Measurements from ENCODE around the gene ABHD12.
"Not testable (repeated sequence)": the region's sequence is repeated elsewhere in the genome, so short reads cannot be mapped to it uniquely, and the experiment has no call there.

The ABHD12 gene

DNA sequence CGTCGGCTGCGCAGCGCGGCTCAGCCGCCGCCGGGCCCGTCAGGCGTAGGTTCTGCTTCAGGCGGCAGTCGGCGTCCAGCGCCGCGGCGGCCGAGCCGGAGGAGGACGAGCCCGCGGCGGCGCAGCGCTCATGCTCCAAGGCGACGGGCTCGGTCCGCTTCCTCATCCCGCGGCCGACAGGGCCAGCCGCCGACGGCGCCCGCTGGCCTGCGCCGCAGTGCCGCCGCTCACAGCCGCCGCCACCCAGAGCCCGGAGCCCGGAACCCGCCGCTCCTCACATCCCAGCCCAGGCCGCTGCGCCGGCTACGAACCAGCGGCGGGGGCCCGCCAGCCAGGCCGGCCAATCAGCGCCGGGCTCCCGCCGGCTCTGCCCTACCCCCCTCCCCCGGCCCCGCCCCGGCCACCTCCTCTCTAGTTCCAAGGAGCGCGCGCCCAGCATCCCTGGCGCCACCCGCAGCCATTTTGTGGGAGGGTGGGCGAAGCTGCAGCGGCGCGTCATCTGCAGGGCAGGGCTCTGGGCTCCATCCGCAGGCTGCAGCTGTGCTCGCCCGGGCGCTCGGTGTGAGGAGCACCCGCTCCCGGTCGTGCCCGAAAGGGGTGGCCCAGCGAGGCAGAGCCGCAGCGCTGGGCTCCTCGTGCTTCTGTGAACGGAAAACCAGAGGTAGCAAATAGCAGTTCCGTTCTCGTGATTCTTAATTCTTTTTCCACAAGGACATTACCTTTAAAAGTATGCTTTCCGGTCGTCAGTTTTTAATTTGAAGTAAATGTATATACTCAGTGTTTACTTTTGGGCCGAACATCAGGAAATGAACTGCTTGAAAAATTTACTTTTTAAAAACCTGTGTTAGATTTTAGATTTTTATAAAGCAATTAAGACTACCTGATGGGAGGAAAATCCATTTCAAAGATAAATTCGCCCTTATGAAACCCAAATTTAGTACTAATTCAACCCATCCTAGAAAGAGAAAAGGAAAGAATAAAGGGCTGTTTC lies at the start of gene ABHD12:
Gene ABHD12, minus strand, starts transcription at position 298 of the 991 bp plus-strand sequence. Its CDS starts 132 bp downstream, at position 166.
- DNase-seq (ENCODE audit: low spot score) = peak; percentile 97

- no peak for DNase-seq (ENCODE audit: low spot score)
Observed at GRCh38 chr20:25439328-25439727, 48.7 kb upstream of the ABHD12 start.

DNA sequence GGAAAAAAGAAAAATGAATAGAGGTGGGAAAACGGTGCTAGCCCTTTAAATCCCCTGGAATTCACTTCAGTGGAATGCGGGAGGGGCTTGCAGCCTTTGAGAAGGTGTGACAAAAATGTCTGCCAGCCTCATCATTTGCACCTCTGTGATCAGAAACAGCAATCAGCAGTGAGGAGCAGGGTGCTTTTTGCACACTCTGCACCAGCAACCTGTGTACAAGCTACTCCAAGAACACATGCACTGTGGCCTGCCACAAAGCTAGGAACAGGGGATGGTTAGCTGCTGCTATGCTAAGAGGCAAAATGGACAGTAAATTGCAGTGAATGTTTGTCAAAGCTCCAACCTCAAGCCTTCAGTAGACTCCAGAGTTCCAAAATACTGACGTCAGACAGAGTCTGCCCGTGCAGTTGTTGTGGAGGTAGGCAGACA lies 46.5 kb upstream of the ABHD12 start:
- peak; percentile 68 for DNase-seq (ENCODE audit: low spot score)

DNA sequence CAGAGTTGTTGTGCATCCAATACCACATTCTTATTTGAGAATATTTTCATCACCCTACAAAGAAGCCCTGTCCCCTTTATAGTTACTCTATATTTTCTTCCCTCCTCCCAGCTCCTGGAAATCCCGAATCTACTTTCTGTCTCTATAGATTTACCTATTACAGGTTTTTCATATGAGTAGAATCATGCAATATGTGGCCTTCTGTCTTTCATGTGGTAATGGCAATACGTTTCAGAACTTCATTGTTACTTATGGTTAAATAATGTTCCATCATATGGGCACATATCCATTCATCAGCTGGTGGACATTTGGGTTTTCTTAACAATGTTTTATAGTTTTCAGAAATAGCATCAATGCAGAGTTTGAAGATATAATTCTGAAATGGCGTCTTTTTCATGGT lies 33.9 kb upstream of the ABHD12 start:
- DNase-seq (ENCODE audit: low spot score) = no peak

GRCh38 chr20:25422032-25422431 lies 31.4 kb upstream of the ABHD12 start:
- no peak for DNase-seq (ENCODE audit: low spot score)

GRCh38 chr20:25421102-25421501 lies 30.5 kb upstream of the ABHD12 start:
- no peak for DNase-seq (ENCODE audit: low spot score)

- DNase-seq (ENCODE audit: low spot score) = no peak
Observed at GRCh38 chr20:25418776-25419175, 28.1 kb upstream of the ABHD12 start.

GRCh38 chr20:25408890-25409289 lies 18.3 kb upstream of the ABHD12 start:
- DNase-seq (ENCODE audit: low spot score) = no peak

DNA sequence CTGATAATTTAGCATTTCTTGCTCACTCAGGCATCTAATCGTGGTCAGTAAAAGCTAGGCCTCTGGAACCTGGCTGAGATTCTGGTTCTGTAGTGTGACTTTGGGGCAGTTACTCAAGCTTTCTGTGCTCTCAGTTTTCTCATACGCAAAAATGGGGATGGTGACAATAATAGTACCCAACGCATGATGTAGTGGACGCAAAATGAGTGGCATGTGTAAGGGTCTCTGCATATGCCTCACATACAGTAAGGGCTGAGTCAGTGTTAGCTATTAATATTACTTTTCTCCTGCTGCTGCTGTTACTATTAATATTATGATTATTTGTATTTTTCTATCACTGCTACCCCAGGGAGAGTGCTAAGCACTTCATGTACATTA lies 17.5 kb upstream of the ABHD12 start:
- no peak for DNase-seq (ENCODE audit: low spot score)

DNA sequence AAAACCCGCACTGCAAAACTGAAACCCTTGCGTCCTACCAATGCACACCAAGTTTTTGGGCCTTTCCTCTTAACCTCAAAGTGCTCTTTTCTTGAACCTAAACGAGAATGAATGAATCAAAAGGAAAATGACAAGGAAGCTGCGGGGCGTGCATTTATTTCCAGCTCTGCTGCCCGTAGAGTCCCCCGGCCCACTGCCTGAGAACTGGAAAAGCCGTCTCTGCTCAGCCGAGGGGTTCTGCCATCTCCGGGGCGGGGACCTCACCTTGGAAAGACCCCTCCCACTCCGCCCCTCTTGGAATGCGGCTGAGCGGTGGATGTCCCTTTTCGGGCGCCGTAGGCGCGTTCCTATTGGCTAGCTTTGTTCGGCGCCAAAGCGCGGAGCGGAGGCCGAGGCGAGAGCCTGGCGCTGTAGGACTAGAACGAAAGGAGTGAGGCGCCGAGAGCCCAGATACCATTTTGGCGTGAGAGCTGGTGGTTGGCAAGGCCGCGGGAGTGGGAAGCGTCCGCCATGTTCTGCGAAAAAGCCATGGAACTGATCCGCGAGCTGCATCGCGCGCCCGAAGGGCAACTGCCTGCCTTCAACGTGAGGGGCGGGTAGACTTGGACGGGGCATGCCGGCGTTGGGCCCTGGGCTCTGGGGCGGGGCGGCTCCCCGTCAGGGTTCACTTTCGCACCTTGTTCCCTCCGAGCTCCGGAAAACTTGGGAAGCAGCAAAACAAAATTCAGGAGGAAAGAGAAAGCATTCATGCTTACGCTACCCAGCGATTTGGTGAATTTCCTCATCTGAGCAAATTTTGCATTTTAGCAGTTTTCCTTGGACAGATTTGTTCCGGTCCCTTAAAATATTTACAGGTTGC lies 16.9 kb upstream of the ABHD12 start, which contains the start of gene GINS1:
Gene GINS1, plus strand, starts transcription at position 363 of the 859 bp plus-strand sequence. Its CDS starts 148 bp downstream, at position 511.
- peak; percentile 96 for DNase-seq (ENCODE audit: low spot score)

GRCh38 chr20:25402583-25402982 lies 11.9 kb upstream of the ABHD12 start:
- DNase-seq (ENCODE audit: low spot score) = no peak

DNA sequence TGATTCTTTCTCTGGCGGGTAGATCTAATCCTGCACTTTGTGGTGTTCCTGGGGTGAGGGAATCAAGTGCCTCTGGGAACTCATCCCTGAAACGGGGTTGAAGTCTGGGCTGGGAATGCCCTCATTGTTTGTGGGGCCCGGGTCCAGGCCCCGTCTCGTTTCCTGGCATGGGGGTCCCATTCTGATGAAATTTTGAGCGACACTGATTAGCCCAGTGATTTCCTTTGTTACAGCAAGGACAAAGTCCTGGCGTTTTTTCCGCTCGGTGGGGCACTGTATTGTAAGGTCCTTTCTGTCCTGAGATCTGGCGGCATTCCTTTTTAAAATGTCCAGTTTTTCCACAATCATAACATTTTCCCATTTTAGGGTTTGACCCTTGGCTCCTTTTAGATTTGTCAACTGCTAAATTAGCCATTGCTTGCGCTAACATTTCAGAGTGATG lies 9.7 kb upstream of the ABHD12 start:
- DNase-seq (ENCODE audit: low spot score) = not testable (repeated sequence)

GRCh38 chr20:25399037-25399430 lies 8.4 kb upstream of the ABHD12 start:
- peak; percentile 57 for DNase-seq (ENCODE audit: low spot score)

DNA sequence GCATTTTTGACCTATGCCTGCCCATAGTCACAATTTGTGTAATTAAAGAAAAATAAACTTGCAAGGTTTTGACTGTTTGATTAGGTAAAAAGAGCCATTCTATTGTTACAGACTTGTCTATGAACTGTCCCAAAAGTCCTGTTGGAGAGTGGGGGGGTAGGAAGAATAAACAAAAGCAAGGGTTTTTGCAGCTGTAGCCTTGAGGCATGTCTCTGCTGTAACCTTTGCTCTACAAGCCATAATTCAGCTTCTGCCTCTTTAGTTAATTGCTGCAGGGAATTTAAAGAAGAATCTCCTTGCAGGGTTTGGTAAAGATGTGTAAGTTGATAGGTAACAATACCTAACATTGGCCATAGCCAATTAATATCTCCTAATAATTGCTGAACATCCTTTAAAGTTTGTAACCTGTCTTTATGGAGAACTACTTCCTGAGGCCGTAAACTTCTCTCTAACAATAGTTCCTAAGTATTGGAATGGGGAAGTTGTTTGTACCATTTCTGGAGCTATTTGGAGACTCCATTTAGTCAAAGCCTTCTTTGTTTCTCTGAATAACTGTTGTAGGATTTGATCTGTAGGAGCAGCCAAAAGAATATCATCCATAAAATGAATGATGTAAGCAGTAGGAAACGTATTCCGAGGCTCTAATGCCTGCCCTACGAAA lies 7.9 kb upstream of the ABHD12 start:
- no peak for DNase-seq (ENCODE audit: low spot score)

DNA sequence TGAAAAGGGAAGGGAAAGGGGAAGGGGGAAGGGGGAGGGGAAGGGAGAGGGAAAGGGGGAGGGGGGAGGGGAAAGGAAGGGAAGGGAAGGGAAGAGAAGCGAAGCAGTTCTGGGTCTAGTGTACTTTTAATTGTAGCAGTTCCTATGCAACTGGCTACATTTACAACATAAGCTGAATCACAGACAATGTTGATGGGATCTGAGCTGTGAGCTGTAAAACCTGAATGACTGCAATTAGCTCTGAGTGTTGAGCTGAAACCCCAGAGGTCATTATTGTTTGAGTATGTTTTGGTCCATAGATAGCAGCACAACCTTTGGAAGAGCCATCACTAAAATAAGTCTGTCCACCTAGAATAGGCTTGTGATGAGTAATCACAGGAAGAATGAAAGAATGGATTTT lies 7.2 kb upstream of the ABHD12 start:
- no peak for DNase-seq (ENCODE audit: low spot score)

DNA sequence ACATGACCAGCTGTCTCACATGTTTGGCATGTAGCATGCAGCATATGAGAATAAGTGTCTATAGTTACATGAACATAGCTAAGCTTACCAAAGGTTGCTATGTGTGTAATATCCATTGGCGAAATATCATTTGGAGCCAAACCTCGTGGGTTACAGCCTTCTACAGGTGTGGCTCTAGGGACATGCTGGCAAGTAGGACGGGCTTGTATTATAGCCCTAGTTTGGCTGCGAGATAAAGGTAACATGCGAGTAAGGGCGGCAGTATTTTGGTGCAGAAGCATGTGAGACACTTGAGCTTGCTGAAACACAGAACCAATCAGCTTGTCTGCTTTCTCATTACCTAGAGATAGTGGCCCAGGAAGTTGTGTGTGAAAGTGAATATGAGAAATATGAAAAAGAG lies 6.5 kb upstream of the ABHD12 start:
- no peak for DNase-seq (ENCODE audit: low spot score)

DNA sequence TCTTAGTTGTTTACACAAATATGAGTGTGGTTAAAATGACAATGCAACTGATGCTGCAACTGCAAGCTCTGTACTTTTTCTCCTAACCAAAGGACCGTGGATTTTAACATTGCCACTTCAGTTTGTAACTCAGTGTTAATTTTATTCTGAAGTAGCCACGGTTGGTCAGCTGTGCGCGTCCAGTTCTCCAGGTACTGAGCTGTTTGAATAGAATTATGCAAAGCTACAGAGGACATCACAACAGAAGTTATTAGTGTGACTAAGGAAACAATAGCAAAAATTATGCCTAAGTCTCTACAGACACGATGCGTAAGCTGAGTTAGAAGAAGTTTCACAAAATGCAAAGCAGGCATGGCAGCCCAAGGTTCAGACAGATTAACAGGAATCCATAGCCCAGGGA lies 4.4 kb upstream of the ABHD12 start:
- DNase-seq (ENCODE audit: low spot score) = no peak

DNA sequence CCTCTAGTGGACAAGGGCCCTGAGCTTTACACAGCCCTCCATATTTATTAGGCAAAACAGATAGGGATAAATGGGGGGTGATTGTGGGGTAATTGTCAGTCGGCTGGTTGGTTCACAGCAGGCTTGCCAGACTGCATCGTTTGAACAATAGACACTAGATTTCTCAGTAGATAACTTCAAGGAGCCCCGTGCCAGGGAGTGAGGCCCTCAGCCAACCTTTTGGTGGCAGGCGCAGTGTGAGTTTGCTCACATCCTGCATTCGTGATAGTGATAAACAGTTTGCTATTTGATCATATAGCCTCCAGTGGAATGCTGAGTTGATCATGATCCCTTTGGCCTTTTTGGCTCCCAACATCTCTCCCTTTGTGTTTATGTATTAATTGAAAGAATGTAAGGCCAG lies 3.6 kb upstream of the ABHD12 start:
- no peak for DNase-seq (ENCODE audit: low spot score)

- peak; percentile 75 for DNase-seq (ENCODE audit: low spot score)
Observed at GRCh38 chr20:25389858-25390537, 637 bp downstream of the ABHD12 start.

GRCh38 chr20:25389401-25389857 lies 1.2 kb downstream of the ABHD12 start:
- no peak for DNase-seq (ENCODE audit: low spot score)

DNA sequence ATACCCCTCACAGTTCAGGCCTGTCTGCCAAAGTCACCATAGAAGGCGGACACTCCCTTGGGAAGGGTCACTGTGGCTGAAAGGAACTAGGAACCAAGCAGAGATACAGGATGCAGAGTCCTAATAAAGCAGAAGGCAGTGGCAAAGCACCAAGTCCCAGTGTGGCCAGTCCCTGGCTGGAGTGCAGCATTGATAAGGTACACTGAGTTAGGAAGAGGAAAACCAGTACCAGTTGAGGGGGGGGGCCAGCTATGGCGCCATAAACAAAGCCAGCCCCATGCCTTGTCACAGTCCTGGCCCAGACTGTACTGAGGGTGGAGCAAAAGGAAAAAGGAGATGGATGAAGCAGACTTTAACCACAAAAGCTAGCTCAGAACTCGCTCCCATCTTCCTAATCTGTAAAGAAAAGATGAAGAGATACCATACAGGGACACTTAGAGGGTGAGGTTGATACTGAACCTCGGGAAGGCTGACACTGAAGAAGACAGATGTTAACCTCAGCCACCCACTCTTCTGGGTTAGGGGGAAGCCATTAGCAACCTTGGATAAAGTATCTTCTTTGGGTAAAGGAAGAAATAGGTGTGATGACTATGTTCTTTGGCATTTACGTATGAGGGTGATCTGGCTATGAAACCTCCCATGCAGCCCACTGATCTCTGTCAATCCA lies 7.8 kb downstream of the ABHD12 start:
- DNase-seq (ENCODE audit: low spot score) = no peak

Measured in iPS-NIHi11 (cell line).